Astrocyte of the spinal cord (primary cell): ENCODE results near the gene IL20RA.

ENCODE experiments used
- DNase-seq: peaks from one replicate; pipeline ENCODE4 v3.0.0; 2011; ENCODE audit warnings: low read depth, low spot score
- H3K4me3 ChIP-seq: 2 replicates; pipeline ENCODE4 v1.5.1; 2011; ENCODE audit warnings: low read depth, mild to moderate bottlenecking, low read length, moderate library complexity
- in situ Hi-C: cut with HindIII; loops from 2 replicates; pipeline ENCODE4 v1.10.0; 2017; ENCODE audit warnings: low sequenced_read_pairs
- TF ChIP-seq, protein P1 (sequence below): IDR thresholded peaks from 2 replicates; pipeline ENCODE4 v1.5.1; 2012; ENCODE audit warnings: low read depth, mild to moderate bottlenecking, low read length, inconsistent platforms

IL20RA gene

DNA sequence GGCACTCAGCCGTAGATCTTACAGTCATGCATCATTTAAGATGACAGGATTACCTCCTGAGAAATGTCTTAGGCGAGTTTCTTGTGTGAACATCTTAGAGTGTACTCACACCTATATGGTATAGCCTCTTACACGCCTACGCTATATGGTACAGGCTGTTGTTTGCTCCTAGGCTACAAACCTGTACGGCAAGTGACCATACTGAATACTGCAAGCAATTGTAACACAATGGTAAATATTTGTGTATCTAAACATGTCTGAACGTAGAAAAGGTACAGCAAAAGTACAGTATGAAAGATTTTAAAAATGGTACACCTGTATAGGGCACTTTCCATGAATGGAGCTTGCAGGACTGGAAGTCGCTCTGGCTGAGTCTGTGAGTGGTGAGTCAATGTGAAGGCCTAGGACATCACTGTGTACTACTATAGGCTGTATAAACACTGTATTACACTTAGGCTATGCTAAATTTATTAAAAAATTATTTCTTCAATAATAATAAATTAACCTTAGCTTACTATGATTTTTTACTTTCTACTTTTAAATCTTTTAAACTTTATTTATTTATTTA, 541 bp upstream of the IL20RA start:
- in situ Hi-C loops: no loop called here
- TF ChIP-seq, protein P1, sequence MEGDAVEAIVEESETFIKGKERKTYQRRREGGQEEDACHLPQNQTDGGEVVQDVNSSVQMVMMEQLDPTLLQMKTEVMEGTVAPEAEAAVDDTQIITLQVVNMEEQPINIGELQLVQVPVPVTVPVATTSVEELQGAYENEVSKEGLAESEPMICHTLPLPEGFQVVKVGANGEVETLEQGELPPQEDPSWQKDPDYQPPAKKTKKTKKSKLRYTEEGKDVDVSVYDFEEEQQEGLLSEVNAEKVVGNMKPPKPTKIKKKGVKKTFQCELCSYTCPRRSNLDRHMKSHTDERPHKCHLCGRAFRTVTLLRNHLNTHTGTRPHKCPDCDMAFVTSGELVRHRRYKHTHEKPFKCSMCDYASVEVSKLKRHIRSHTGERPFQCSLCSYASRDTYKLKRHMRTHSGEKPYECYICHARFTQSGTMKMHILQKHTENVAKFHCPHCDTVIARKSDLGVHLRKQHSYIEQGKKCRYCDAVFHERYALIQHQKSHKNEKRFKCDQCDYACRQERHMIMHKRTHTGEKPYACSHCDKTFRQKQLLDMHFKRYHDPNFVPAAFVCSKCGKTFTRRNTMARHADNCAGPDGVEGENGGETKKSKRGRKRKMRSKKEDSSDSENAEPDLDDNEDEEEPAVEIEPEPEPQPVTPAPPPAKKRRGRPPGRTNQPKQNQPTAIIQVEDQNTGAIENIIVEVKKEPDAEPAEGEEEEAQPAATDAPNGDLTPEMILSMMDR: no peak
- DNase-seq: no peak
- H3K4me3 ChIP-seq: no peak overlapping the region

DNA sequence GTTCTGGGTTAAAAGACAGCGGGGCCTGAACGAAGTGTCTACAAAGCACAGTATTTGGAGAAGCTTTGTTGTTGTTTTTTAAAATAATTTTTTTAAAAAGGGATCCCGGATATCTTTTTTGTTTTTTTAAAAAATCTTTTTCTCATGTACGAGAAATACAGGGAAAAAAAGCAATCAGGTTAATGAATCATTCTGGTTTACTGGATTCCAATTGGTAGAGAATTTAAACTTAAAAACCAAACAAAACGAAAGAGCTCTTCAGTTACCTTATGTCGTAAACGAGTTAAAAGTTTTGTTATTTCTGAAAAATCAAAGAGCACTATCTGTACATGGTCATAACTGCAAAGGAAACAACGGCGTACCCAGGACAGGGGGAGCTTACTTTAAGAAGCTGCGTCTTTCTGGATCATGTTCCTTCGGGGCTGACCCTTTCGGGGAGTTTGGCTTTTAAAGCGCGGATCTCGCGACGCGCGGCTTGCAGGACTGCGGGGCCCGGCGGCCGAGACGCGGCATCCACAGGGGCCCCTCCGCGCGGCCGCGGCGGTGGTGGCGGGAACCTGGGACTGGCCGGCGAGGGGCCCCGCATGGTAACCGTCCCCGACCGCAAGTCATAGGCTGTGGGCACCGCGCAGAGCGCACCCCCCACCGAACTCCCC, 927 bp downstream of the IL20RA start:
- peak; percentile 46 for DNase-seq
- H3K4me3 ChIP-seq: peak overlapping the region; percentile 53
- in situ Hi-C loops: no loop called here
- TF ChIP-seq, protein P1: no peak

DNA sequence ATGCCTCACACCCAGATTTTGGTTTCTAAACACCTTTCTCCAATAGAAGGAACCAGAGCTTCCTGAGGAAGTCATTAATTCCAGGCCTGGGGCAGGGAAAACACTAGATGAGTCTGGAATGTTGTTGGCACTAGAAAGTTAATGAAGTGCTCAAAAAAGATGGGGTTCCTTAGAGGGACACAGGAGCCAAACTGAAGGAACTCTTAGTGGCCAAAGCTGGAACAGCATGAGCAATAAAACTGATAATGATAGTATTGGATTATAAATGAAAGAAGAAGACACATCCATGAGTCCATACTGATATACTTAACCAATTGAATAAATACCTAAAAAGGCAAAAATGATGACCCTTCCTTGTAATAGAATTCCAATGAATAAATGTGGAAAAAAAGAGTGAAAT, 4.4 kb downstream of the IL20RA start:
- in situ Hi-C loops: no loop called here
- no peak overlapping the region for H3K4me3 ChIP-seq
- TF ChIP-seq, protein P1: no peak
- DNase-seq: no peak

DNA sequence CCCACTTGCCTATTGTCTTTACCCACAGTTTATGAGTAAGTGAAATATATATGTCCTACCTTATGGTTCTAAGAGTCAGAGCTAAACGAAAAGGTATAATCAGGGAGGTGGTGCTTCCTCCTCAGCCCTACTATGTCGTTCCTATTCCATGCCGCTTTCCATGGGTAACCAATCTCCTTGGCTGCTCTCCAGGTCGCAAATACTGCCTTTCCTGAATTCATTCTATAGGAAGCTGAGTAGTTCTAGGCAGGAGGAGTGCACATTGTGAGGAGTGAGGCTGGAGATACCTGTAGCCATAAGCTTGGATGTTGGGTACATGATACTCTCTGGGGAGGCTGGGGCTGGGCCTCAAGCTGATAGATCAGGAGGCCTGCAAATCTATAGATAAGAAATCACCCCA, 5.8 kb downstream of the IL20RA start:
- DNase-seq: no peak
- in situ Hi-C loops: no loop called here
- H3K4me3 ChIP-seq: no peak overlapping the region
- TF ChIP-seq, protein P1: no peak

DNA sequence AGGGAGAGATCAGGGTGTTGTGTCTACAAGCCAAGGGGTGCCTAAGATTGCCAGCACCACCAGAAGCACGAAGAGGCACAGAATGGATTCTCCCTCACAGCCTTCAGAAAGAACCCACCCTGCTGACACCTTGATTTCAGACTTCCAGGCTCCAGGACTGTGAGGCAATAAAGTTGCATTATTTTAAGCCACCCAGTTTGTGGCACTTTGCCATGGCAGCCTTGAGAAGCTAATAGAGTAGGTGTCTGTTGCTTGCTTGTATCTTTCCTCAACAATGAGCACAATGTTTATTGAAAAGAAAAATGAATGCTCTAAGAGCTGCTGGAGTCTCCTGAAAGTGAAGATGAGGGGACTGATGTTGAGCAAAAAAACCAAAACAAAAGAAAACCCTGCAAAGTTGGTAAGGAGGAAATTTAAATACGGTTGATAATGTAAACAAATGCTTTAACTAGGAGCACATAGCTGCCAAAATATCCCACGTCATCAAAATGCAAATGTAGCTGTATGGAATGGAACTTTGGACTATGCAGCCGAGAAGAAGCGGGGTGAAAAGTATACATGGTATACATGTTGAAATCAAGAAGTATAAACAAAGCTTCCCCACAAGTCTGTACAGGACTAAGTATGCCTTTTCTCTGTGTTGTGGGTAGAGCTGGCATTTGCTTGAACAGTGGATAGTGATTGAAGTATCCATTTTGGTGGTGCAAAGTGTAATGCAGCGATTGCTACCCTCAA, 8.0 kb downstream of the IL20RA start:
- TF ChIP-seq, protein P1: no peak
- in situ Hi-C loops: no loop called here
- DNase-seq: no peak
- no peak overlapping the region for H3K4me3 ChIP-seq

DNA sequence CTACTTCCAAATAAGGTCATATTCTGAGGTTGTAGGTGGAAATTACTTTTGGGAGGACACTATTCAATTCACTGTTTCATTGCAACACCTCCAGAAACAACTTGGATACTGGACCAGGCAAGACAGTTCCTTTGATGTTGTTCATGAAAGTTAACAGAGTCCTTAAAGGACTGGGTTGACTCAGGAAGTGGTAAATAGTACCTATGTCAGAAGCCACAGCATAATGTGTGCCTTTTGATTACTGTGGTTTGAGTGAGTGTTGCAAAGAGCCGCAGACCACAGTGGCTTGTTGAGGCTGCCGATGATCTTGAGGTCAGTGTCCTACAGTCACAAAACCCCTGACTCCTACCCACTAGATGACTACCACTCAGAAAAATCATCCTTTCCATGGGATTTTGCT, 10.9 kb downstream of the IL20RA start:
- H3K4me3 ChIP-seq: no peak overlapping the region
- in situ Hi-C loops: no loop called here
- TF ChIP-seq, protein P1: no peak
- DNase-seq: peak; percentile 68
